Inflammatory macrophage (primary cell): Measurements from ENCODE around the gene CHN1.

ENCODE experiments used
- DNase-seq, 2 donors: peaks; one replicate each; pipeline ENCODE4 v3.0.0-alpha.2; 2020 to 2022

The CHN1 gene

GRCh38 chr2:175009917-175010621 is 4.9 kb upstream of the CHN1 start:
- DNase-seq, result no peak

GRCh38 chr2:175008801-175009495 is 3.8 kb upstream of the CHN1 start:
- DNase-seq, result no peak

- no peak for DNase-seq
Measured at GRCh38 chr2:175008009-175008408, 2.8 kb upstream of the CHN1 start.

- DNase-seq, result no peak
Measured at GRCh38 chr2:175007510-175007909, 2.3 kb upstream of the CHN1 start.

- DNase-seq, result no peak
Measured at GRCh38 chr2:175006281-175006680, 1.1 kb upstream of the CHN1 start.

- DNase-seq, result no peak
Measured at GRCh38 chr2:175005733-175006264, 618 bp upstream of the CHN1 start.

- DNase-seq, result no peak
Measured at GRCh38 chr2:175004730-175004979, 526 bp downstream of the CHN1 start.

GRCh38 chr2:175003875-175004729 is 1.1 kb downstream of the CHN1 start:
- DNase-seq, result no peak

- DNase-seq, result no peak
Measured at GRCh38 chr2:175002547-175003274, 2.5 kb downstream of the CHN1 start.

- no peak for DNase-seq
Measured at GRCh38 chr2:175001566-175001965, 3.6 kb downstream of the CHN1 start.

GRCh38 chr2:174997110-174997509 is 8.1 kb downstream of the CHN1 start:
- DNase-seq, result no peak

GRCh38 chr2:174996622-174997021 is 8.6 kb downstream of the CHN1 start:
- DNase-seq, result peak; percentile 51 to 65

- no peak for DNase-seq
Measured at GRCh38 chr2:174994381-174994780, 10.8 kb downstream of the CHN1 start.

- no peak for DNase-seq
Measured at GRCh38 chr2:174992886-174993285, 12.3 kb downstream of the CHN1 start.

- no peak for DNase-seq
Measured at GRCh38 chr2:174985614-174986013, 19.6 kb downstream of the CHN1 start.

- DNase-seq, result no peak
Measured at GRCh38 chr2:174984561-174984960, 20.6 kb downstream of the CHN1 start.

- no peak for DNase-seq
Measured at GRCh38 chr2:174981331-174981730, 23.9 kb downstream of the CHN1 start.

- no peak for DNase-seq
Measured at GRCh38 chr2:174979996-174980395, 25.2 kb downstream of the CHN1 start.

- DNase-seq, result no peak
Measured at GRCh38 chr2:174977364-174977763, 27.8 kb downstream of the CHN1 start.

- no peak for DNase-seq
Measured at GRCh38 chr2:174974131-174974530, 31.1 kb downstream of the CHN1 start.

GRCh38 chr2:174972924-174973323 is 32.3 kb downstream of the CHN1 start:
- DNase-seq, result no peak

- no peak for DNase-seq
Measured at GRCh38 chr2:174971868-174972781, 33.1 kb downstream of the CHN1 start.
